ENCODE results near the gene RRP7A.
"Not testable (repeated sequence)": the region's sequence is repeated elsewhere in the genome, so short reads cannot be mapped to it uniquely, and the experiment has no call there.

- not testable (repeated sequence) for TF ChIP-seq CTCF (IDR thresholded peaks at IDR 0.05; ENCODE audit: borderline replicate concordance, extremely low read depth, low read length, poor library complexity, severe bottlenecking); EZH2 (IDR thresholded peaks at IDR 0.05; ENCODE audit: borderline replicate concordance, low read depth, low read length, severe bottlenecking)
These were observed 2.5 kb downstream of the RRP7A start for GRCh38 chr22:42517103-42517502.
